GM21381 (cell line): ENCODE data around the gene NTF4.

Experiments
- ATAC-seq: cut with Tn5 transposase; IDR thresholded peaks from one replicate; pipeline ENCODE4 v1.9.1; 2021; ENCODE audit warnings: mild to moderate bottlenecking, moderate library complexity; ENCODE audit not compliant: unreplicated experiment

Gene NTF4

DNA sequence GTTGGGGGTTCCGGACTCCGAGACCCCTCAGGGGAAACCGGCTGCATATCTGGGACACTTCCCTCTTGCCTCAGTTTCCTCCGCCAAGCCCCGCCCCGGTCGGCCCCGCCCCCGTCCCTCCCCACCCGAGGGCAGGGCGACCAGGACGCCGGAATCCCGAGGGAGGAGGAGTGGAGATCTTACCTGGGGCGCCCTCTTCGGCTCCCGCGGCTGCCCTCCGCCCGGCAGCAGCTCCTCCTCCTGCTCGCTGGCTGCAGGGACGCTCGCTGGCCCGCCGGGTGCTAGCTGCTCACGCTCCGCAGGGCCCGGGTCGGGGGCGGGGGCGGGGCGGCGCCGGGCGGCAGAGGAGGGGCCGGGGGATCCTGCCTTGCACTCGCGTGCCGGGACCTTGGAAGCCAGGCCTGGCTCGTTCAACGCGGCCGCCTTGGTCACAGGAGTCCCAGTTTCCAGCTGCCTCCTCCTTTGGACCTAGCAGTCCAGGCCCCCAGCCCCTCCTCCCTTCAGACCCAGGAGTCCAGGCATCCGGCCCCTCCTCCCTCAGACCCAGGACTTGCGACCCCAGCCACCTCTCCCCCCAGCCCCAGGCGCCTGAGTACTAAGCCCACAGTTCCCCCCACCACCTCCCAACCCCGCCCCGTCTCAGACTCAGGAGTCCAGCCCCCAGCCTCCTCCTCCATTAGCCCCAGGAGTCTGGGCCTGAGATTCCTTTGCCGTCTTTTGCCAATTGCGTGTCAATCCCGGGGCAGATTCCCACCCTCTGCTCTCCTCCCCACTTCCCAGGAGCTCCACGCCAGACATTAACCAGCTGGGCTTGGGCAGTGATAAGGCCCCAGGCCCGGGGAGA is at the start of gene NTF4:
Gene NTF4, minus strand, starts transcription at position 51 of the 844 bp plus-strand sequence. CDS start 2,821 bp downstream, outside the sequence.
- no peak for ATAC-seq

DNA sequence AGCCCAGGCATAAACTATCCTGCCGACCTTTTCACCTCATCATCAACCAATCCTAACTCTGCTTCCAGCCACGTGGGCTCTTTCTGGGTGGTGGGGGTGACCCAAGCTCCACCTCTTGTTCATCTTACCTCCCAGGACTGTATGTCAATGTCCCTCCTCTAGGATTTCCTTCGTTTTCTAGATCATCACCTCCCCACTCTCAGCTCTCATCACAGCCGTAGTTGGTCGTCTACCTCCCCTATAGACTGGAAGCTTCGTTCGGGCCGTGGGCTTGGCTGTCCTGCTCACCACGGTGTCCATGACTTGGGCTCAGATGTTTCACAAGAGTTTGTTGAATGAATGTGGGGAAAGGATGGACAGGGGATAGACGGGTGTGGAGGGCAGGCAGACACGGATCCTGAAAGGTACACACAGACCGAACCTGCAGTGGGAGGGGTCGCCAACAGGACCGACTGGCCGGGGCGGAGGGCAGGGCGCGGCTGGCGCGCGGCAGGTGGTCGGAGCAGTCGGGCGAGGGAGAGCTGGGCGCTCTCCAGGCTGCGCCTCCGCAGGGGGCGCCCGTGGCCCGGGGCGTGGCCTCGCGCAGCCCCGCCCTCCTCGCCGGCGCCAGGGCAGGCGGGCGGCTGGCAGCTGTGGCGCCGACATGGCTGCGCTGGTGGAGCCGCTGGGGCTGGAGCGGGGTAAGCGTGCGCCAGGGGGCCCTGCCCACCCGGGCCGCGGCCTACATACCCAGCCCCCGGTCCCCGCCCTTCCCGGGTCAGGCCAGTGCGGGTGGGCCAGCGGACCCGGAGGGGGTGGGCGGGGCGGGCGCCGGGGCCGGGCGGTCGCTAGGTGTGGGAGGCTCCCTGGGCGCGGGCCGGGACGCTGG is 49.4 kb upstream of the NTF4 start, which contains the start of gene LIN7B:
Gene LIN7B, plus strand, starts transcription at position 609 of the 868 bp plus-strand sequence. Its CDS starts 35 bp downstream, at position 644.
- ATAC-seq = peak; percentile 46

DNA sequence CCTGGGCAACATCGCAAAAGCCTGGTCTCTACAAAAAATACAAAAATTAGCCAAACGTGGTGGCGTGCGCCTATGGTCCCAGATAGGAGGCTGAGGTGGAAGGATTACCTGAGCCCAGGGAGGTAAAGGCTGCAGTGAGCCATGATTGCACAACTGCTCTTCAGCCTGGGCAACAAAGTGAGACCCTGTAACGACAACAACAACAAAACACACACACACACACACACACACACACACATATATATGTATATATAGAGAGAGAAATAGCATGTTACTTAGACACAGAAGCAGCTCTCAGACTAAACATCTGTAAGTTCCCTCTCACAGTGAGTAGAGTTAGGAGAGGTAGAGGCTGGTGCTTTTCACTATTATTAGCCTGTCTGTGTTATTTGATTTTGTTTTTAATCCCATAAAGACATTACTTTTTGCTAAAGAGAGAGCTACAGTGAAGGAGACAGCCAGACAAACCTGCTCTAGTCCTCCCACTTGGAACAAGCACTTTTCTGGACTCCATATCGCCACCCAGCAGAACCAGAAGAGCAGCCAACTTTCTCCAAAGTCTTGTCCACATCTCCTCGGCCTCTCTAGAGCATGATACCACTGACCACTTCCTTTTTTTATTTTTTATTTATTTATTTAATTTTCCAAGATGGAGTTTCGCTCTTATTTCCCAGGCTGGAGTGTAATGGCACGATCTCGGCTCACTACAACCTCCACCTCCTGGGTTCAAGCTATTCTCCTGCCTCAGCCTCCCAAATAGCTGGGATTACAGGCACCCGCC is 46.8 kb upstream of the NTF4 start:
- no peak for ATAC-seq

DNA sequence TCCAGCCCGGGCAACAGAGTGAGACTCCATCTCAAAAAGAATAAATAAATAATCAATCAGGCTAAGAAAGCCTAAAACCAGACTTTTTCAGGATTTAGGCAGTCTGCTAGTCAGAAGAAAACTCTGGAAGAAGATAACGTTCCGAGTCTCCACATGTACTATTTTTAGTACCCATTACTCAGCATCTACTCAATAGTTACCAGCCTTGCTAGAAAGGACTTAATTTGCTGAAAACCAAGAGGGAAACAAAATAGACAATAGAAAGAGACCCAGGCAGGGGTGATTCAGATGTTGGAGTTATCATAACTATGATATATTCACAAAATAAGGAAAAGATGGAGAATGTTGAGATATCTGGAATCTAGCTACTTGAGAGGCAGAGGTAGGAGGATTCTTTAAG is 45.9 kb upstream of the NTF4 start:
- no peak for ATAC-seq

- no peak for ATAC-seq
These were observed 45.1 kb upstream of the NTF4 start for GRCh38 chr19:49109569-49110233.

DNA sequence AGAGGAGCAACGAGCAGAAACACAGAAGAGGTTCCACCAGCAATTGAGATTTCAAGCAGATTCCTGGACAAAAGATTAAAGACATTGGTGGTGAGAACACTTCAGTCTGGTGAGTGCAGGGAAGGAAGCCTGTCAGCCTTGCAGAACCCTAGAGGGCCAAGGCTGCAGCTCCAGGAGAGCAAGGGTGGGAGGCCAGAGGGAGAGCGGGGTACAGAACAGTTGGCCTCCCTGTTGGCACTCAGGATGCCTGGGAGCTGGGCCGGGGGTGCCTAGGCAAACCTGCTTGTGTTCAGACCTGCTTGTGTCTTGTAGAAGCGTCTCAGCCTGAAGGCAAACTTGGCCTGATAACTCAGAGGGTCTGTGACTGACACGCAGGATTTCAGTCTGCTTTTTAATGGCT is 44.4 kb upstream of the NTF4 start:
- ATAC-seq = no peak

DNA sequence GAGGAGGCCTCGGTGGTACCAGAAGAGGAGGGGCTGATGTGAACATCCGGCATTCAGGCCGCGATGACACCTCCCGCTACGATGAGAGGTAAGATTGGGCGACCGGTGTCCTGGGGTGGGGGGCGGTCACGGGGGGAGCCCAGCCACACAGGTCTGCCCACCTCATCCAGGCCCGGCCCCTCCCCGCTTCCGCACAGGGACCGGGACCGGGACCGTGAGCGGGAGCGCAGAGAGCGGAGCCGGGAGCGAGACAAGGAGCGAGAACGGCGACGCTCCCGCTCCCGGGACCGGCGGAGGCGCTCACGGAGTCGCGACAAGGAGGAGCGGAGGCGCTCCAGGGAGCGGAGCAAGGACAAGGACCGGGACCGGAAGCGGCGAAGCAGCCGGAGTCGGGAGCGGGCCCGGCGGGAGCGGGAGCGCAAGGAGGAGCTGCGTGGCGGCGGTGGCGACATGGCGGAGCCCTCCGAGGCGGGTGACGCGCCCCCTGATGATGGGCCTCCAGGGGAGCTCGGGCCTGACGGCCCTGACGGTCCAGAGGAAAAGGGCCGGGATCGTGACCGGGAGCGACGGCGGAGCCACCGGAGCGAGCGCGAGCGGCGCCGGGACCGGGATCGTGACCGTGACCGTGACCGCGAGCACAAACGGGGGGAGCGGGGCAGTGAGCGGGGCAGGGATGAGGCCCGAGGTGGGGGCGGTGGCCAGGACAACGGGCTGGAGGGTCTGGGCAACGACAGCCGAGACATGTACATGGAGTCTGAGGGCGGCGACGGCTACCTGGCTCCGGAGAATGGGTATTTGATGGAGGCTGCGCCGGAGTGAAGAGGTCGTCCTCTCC is 43.2 kb upstream of the NTF4 start:
- ATAC-seq = no peak

GRCh38 chr19:49106648-49107135 is 42.1 kb upstream of the NTF4 start:
- ATAC-seq = no peak

DNA sequence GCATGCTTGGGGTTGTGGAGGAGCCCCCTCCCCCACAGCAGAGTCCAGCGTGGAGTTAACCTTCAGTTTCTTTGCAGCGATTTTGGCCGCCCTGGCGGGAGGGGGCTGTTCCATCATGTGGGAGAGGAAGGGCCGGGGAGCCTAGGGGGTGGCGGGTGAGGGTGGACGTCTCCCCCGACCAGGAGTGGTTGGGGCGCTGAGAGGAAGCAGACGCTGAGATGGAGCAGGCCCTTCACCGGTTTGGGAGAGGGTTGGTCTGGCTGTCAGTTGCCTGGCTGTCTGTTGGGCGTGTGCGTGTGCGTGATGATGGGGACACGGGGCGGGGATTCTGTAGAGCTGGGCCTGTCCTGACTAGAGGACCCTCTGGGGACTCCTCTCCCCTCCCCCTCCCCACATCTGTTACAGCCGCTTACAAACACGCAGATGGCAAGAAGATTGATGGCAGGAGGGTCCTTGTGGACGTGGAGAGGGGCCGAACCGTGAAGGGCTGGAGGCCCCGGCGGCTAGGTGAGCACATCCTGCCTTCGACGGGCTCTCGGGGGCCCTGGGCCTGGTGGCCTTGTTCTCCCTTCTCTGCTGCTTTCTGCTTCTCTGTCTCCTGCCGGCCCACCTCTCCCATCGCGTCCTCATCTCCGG is 39.7 kb upstream of the NTF4 start:
- ATAC-seq = no peak

- no peak for ATAC-seq
These were observed 38.9 kb upstream of the NTF4 start for GRCh38 chr19:49103331-49104085.

DNA sequence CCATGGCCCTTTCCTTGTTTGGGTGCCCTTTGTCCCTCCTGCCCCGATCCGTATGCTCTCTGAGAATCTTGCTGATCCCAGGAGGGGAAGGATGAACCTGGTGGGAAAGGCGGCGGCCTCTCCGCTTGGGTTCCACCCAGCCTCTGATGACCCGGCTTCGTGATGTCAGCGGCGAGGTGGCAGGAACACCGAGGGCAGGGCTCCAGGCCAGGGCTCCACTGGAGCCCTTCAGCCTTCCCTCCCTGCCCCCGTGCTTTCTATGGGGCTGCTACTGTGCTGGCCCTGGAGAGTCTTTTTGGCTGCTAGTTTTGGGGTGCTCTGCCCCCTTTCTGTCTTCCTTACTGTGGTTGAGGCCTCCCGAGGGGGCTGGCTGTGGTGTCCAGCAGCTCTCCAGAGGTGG is 37.7 kb upstream of the NTF4 start:
- ATAC-seq = no peak

DNA sequence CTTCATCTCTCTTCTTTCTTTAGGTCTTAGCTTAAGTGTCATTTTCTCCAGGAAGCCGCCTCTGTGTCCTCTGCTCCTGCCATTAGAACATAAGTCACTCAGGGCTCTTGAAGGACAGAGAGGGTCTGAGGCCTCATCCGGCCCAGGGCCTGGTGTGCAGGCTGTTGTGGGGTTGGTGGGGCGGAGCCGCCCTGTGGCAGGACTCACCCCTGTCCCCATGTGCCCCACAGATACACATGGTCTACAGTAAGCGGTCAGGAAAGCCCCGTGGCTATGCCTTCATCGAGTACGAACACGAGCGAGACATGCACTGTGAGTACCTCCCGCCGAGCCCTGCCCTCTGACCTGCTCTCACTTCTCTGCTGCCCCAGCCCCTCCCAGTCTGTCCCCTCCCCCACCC is 36.5 kb upstream of the NTF4 start:
- no peak for ATAC-seq

DNA sequence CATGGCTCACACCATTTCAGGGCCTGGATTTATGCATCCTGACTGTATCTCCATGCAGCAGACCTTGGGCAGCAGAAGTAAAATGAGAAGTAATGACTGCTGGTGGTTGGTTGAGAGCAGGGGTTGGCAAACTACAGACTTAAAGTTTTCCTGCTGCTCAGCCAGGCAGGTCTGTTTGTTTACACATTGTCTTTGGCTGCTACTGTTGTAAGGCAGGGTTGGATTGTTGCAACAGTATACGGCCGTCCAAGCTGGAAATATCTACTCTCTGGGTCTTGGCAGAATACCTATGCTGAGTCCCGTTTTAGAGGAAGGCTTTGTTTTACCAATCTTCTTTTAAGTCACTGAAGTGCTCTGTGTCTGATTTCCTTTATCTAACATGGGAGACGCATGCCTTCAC is 34.2 kb upstream of the NTF4 start:
- ATAC-seq = no peak

DNA sequence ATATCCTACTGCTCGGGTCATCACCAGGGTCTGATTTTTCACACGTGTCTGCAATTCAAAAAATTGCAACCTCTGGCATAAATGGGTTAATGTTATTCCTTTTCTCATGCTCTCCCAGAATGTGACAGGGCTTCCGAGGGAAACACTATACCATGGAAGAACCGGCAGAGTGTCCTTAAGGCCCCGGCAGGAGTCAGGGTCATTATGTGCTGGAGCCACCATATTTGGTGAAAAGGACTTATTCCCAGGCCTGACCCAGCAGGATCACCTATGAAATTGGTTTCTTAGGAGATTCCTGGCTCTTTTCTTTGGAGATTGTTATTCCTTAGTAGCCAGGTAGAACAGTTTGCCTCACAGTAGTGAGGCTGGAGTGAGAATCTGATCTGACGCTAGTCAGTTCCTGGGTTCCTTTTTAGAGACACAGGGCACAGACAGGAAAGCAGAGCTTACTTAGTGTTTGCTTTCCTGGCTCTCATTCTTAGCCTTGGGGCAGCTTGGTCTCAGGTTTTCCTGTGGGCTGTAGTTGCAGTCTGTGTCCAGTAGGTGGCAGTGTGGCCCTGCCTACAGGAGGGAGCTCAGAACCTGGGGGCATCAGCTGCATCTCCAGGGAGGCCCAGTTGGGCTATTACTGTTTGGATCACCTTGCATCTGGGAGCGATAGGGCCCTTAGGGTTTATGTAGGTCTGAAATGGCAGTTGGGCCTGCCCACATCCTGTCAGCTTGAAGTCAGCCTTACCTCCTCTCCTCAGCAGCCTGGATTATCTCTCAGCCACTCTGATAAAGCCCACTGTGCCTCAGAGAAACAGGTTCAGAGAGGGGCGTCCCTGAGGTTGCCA is 33.1 kb upstream of the NTF4 start:
- ATAC-seq = no peak

DNA sequence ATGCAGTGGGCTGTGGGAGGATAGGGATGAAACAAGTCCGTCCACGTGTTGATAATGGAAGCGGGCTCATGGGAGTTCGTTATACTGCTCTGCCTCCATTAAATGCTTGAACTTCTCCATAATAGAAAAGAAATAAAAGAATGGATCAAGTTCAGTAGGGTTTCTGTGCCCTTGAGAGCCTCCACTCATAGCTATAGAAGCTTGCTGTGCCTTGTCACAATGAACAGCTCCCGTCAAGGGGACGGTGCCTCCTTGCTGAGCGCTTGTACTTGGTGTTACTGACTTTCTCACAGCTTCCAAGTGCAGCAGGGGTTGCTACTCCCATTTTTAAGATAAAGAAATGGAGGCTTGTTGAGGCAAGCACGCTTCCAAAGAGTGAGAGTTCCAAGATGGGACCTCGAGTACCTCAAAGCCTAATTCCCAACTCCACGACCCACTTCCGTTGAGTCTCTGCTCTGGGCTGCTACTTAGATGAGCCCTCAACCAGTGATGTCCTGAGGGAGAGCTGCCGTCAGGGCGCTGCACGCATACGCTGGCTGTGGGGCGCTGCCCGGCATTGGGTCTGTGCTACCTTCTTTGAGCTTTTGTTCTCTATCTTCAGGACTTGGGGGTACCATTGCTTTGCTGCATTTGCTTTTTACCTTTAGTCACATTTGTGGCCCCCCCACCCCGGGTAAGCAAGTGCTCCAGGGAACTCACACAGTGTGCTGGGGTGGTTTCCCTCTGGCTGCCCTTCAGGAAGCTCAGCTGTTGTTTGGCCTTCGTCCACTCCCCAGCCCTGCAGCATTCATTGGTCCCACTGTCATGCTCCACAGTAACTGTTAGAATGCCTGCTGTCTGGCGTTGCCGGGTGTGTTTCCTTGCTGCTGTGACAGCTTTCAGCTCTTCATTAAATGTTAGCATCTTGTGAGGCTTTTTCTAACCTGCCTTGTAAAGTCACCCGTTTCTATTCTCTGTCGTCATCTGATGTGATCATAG is 30.2 kb upstream of the NTF4 start:
- no peak for ATAC-seq

DNA sequence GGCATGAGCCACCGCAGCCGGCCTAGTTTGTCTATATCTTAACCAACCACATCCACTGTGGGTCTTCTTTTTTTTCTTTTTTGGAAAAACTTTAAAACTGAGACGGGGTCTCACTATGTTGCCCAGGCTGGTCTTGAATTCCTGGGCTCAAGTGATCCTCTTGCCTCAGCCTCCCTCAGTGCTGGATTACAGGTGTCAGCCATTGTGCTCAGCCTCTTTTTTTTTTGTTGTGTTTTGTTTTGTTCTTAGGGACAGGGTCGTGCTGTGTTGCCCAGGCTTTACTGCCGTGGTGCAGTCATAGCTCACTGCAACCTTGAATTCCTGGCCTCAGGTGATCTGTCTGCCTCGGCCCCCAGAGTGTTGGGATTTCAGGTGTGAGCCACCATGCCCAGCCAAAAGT is 28.1 kb upstream of the NTF4 start:
- ATAC-seq = no peak
